HG03139 (cell line): ENCODE results near the gene GALNT10.

Source experiments
- ATAC-seq: cut with Tn5 transposase; IDR thresholded peaks from one replicate; pipeline ENCODE4 v1.9.1; 2021; ENCODE audit not compliant: unreplicated experiment

Gene GALNT10

DNA sequence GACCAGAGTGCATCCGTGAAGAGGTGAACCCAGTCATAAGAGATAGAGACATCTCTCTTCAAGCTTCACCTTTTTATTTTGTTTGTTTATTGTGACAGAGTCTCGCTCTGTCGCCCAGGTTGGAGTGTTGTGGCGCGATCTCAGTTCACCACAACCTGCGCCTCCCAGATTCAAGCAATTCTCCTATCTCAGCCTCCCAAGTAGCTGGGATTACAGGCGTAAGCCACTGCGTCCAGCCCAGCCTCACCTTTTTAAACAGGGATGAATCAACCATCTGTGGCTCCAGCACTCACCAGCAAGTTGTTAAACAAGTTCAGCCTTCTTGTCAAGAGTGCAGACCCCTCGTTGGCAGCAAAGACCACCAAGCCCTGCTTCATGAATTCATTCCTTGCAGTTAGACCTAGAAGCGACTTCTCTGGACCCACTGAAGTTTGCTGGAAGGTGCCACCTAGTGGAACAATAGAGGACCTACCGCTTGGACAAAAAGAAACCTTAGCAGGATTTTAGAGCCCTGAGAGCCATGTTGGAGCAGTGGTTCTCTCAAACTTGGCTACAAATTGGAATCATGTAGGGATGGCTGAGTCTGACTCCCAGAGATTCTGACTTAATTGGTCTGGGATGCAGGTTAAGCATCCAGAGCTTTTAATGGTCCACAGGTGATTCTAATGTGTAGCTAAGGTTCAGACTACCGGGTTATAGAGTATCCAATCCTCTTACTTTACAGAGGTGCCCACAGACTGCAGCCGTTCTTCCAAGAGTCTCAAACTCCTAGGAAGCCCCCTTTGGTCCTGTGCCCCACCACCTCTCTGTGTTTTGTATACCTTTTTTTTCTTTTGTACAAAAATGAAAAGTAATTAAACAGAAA is 10.5 kb upstream of the GALNT10 start:
- peak; percentile 70 for ATAC-seq

- no peak for ATAC-seq
Observed at GRCh38 chr5:154181161-154181560, 9.4 kb upstream of the GALNT10 start.

- ATAC-seq: no peak
Observed at GRCh38 chr5:154189256-154189818, 1.2 kb upstream of the GALNT10 start.

- ATAC-seq: peak; percentile 68
Observed at GRCh38 chr5:154189819-154190594, 526 bp upstream of the GALNT10 start.

- no peak for ATAC-seq
Observed at GRCh38 chr5:154191467-154192261, 1.1 kb downstream of the GALNT10 start.

DNA sequence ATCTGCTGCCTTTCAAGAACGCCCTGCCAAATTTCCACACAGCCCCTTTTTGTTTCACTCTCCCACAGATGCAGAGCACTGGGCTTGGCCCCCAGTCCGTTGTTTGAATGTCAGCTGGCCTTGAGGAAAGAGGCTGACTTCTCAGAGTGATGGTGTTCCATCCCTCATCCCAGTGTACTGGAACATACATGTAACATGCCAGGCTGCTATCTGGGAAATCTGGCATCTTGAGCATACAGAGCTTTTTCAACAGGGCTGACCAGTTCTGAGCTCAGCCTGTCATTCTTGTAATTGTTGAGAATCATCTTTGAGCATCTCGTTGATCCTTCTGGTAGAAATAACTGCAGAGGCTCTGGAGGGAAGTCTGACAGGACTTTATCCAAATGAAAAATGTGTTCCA is 2.8 kb downstream of the GALNT10 start:
- no peak for ATAC-seq

GRCh38 chr5:154193701-154194121 is 3.2 kb downstream of the GALNT10 start:
- ATAC-seq: no peak

DNA sequence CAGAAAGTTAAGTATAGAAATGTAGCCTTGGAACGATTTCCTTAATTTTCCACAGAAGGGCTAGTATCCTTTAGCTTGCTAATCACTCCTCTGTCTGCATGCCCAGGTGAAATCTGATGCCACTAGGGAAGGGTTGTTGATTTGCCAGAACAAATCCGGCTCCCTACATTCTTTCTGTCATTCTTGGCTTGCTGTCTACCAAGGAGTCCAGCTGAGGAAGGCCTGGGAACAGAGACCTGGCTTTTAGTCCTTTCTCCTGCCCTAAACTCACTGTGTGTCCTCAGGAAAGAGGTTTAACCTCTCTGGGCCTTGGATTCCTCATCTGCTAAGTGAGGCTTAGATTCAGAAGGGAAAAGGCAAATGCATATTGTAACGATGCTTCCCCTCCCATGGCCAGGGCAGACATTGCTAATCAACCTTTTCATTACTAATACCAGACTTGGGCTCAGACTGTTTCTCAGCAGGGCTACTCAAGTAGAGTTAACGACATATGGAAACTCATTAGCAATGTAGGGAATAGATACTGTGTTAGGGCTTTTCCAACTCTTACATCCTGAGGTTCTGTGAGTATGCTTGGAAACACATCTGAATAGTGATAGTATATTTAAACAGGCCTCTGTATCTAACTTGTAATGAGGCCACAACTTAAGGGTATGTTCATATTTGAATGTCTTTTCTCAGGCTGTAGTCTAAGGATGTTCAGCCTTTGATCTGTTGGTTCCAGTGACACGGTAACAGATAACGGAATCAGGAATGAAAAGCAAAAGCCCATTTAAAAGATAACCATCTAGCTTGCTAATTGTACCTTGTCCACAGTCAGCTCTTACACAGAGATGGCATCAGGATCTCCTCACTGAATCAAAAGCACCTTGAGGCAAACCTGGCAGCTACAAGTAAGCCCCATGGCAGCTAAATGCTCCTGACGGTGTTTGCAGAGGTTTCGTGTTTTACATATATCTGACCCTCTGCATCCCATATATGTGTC is 4.1 kb downstream of the GALNT10 start:
- no peak for ATAC-seq

GRCh38 chr5:154196281-154196680 is 5.7 kb downstream of the GALNT10 start:
- no peak for ATAC-seq

GRCh38 chr5:154196955-154197652 is 6.6 kb downstream of the GALNT10 start:
- ATAC-seq: no peak

DNA sequence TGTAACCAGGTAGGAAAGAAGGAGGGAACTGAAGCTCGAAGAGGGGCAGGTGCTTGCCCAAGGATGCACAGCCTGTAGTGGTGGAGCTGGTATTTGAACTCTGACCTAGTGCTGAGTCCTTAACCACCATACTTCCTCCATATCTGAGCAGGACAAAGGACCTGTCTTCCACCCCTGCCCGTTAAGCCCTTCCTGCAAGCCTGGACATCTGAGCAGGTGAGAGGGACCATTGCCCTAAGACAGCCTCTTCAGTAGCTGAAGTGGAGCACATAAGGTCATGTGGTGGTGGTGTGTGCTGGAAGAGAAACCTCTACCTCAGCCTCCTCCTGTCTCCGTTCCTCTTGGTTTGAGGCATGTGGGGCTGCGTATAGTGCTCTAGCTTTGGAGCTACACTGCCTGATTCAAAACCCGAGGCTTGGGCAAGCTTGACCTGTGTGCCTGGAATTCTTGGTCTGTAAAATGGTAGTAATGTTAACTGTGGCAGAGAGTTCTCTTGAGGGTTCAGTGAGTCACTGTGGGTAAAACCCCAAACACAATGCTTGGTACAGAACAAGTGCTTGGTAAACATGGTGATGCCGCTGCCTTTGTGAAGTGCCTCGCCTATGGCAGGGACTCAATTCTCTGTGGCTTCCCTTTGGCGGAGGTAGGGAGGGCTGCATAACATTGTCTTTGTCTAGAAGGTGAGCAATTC is 7.4 kb downstream of the GALNT10 start:
- ATAC-seq: no peak

- ATAC-seq: no peak
Observed at GRCh38 chr5:154198611-154199230, 8.2 kb downstream of the GALNT10 start.

DNA sequence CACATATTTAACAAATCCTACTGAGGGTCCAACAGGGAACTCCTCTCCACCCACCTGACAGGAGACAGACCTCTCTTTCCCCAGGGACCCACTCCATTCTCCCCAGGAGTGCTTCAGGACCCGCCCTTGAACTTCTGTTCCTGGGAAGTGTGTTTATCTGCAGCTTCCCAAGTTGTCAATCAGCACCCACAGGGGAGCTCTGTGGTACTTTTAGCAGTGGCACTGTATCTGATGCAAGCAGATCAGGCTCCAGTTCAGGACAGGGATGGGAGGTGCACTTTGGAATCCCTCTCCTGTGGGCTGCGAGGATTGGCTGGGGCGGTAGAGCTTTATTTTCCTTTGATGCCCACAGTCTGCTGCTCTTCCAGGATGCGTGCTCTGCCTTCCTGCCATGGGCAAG is 8.7 kb downstream of the GALNT10 start:
- ATAC-seq: no peak

DNA sequence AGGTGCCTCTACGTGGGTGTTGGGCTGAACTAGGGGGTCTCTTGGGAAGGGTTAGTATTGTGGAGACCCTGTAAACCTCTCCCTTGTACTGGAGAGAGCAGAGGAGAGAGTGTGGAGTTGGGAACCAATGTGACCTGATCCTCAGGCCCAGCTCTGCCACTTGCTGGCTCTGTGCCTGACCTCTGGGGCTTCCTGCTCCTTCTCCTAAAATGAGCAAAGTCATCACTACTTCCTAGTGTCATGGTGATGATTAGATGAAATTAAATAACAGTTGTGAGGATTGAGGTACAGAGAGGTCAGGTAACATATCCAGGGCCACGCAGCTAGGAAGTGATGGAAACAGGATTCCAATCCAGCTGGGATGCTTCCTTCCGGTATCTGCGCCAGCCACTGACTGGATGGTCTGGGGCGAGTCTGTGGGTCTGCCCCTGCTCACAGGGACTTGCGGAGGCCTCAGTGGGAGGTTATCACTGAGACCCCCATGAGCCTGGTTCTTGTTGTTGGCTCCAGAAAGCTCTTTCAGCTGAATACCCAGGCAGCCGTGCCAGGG is 9.2 kb downstream of the GALNT10 start:
- ATAC-seq: no peak

DNA sequence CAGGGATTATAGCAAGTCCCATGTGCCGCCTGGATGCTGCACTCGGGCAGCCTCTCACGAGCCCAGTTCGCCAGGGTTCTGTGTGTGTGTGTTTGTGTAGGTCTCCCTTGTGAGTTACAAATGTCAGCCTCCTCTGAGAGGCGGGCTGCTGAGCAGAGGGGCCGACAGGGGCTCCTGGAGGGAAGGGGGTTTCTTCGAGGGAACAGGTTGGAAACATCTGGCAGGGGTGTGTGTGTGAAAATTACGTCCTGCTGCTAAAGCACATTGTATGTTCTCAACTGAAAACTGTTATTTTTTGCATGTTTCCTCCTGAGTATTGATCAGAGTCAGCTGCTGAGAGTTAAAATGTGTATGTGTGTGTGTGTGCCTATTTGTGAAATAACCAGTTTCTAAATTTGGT is 9.7 kb downstream of the GALNT10 start:
- no peak for ATAC-seq

DNA sequence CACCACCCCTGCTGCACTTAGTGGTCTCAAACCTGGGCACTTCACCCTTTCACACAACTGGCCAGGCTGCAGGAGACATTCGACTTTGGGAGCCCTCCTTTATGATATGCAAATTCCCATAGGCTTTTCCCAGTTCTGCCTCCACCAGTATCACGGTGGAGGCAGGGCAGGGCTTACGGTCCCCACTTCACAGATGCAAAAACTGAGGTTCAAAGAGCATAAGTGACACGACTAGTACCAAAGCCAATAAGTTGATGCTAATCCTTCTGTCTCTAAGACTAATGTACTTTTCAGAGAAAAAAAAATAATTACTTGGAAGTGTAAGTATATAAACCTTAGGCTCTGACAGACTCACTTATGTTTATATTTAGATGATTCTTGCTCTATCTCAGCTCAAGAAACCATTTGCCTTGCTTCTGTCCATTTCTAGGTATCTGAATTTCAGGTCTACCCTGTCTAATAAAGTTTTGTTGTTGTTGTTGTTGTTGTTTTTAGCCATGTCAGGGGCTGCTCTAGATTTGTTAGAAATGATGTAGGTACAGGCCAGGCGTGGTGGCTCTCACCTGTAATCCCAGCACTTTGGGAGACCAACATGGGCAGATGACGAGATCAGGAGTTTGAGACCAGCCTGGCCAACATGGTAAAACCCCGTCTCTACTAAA is 10.7 kb downstream of the GALNT10 start:
- no peak for ATAC-seq
